HepG2 (cell line): Measurements from ENCODE around the gene APOC1. TPM values are rescaled to one million over a fixed set of nuclear protein-coding genes. Genes with fewer than 3 reads are reported as not detected.

Experiments
- ARHGAP35 ChIP-seq: sonication (generic); formaldehyde crosslinking; IDR thresholded peaks from 2 replicates; pipeline ENCODE4 v1.9.0; 2022; ENCODE audit warnings: mild to moderate bottlenecking, inconsistent platforms, moderate library complexity, missing genetic modification reagents, borderline replicate concordance
- KDM4B ChIP-seq: sonication (generic); formaldehyde crosslinking; IDR thresholded peaks from 2 replicates; pipeline ENCODE4 v1.4.0; 2020; ENCODE audit warnings: missing genetic modification reagents
- NAIF1 ChIP-seq: sonication (generic); formaldehyde crosslinking; IDR thresholded peaks from 2 replicates; pipeline ENCODE4 v1.5.0; 2020; ENCODE audit warnings: mild to moderate bottlenecking, missing genetic modification reagents, borderline replicate concordance
- RAD21 ChIP-seq: fragments of 450-650 bp; formaldehyde crosslinking; IDR thresholded peaks from 2 replicates; pipeline ENCODE4 v1.5.0; 2020; ENCODE audit warnings: mild to moderate bottlenecking
- ZMYM3 ChIP-seq: sonication (generic); formaldehyde crosslinking; IDR thresholded peaks from 2 replicates; pipeline ENCODE4 v1.5.1; 2020; ENCODE audit warnings: mild to moderate bottlenecking, missing genetic modification reagents
- ZNF430 ChIP-seq: sonication (generic); formaldehyde crosslinking; IDR thresholded peaks from 2 replicates; pipeline ENCODE4 v1.9.0; 2021; ENCODE audit warnings: mild to moderate bottlenecking, missing genetic modification reagents
- ZNF577 ChIP-seq: sonication (generic); formaldehyde crosslinking; IDR thresholded peaks from 2 replicates; pipeline ENCODE4 v1.4.0; 2020; ENCODE audit warnings: mild to moderate bottlenecking, low read depth, missing genetic modification reagents, borderline replicate concordance
- polyA plus RNA-seq, 8 experiments: library from polyadenylated mRNA; depleted of rRNA in 3 of 8; stranded (reverse) in 7 of 8; unstranded in 1 of 8; fragments of >200 nt; fragmentation: Illumina TruSeq in 4 of 8; extraction: Trizol in 4 of 8; gene quantifications; 2 replicates each; pipeline versions ENCODE4 v1.2.1 to v1.2.3, GENCODE V29; 2011 to 2016; ENCODE audit warnings: low read depth in 4 of 8, missing spikeins in 1 of 8, mixed read lengths in 1 of 8; ENCODE audit not compliant: insufficient read depth in 1 of 8
- total RNA-seq, 5 experiments: library from RNA; depleted of rRNA; stranded (reverse); fragments of >200 nt; fragmentation: Illumina TruSeq; extraction: Trizol; gene quantifications; 2 replicates each; pipeline ENCODE4 v1.2.3, GENCODE V29; 2016; ENCODE audit warnings: low read depth in 1 of 5
- TF ChIP-seq, protein P1 (sequence below): sonication (generic); formaldehyde crosslinking; IDR thresholded peaks from 2 replicates; pipeline ENCODE4 v1.4.0; 2020; ENCODE audit warnings: missing genetic modification reagents, borderline replicate concordance
- TF ChIP-seq, protein P2 (sequence below): sonication (generic); formaldehyde crosslinking; IDR thresholded peaks from 2 replicates; pipeline ENCODE4 v1.8.1; 2023; ENCODE audit warnings: missing genetic modification reagents, mild to moderate bottlenecking, borderline replicate concordance
- TF ChIP-seq, protein P3 (sequence below): IDR thresholded peaks from 2 replicates; pipeline ENCODE4 v1.6.1; 2016; ENCODE audit warnings: mild to moderate bottlenecking
- TF ChIP-seq, protein P4 (sequence below): sonication (generic); formaldehyde crosslinking; IDR thresholded peaks from 2 replicates; pipeline ENCODE4 v1.4.0; 2020; ENCODE audit warnings: low read depth, missing genetic modification reagents
- TF ChIP-seq, protein P5 (sequence below): sonication (generic); formaldehyde crosslinking; IDR thresholded peaks from 2 replicates; pipeline ENCODE4 v1.4.0; 2020; ENCODE audit warnings: missing genetic modification reagents
- TF ChIP-seq, protein P6 (sequence below): sonication (generic); formaldehyde crosslinking; IDR thresholded peaks from 2 replicates; pipeline ENCODE4 v1.8.0; 2022; ENCODE audit warnings: low read depth, missing genetic modification reagents
- TF ChIP-seq, protein P7 (sequence below): sonication (generic); formaldehyde crosslinking; IDR thresholded peaks from 2 replicates; pipeline ENCODE4 v1.5.1; 2020; ENCODE audit warnings: missing genetic modification reagents, mild to moderate bottlenecking, borderline replicate concordance

Gene APOC1
- total and polyA plus RNA-seq, 2 of the 13 experiments (the other 11 are each of a cell fraction or from before 2014, with no cell fraction given), result 600 to 1,235 TPM

DNA sequence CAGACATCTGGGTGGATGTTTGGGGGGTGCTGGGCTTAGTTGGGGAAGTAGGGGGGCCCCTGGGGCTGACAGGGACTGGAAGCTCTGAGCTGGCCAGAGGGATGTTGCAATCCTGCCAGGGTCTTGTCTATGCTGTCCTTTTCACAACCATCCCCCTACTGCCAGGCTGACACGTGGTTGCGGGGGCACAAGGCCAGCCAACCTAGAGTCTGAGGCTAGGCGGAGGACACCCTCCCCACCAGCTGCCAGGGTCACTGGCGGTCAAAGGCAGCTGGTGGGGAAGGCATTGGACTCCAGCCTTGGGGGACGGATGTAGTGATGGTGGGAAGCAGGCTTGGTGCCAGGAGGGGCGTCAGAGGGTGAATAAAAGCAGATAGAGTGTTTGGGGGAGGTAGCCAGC is 1.6 kb upstream of the APOC1 start (continued):
- TF ChIP-seq, protein P1, sequence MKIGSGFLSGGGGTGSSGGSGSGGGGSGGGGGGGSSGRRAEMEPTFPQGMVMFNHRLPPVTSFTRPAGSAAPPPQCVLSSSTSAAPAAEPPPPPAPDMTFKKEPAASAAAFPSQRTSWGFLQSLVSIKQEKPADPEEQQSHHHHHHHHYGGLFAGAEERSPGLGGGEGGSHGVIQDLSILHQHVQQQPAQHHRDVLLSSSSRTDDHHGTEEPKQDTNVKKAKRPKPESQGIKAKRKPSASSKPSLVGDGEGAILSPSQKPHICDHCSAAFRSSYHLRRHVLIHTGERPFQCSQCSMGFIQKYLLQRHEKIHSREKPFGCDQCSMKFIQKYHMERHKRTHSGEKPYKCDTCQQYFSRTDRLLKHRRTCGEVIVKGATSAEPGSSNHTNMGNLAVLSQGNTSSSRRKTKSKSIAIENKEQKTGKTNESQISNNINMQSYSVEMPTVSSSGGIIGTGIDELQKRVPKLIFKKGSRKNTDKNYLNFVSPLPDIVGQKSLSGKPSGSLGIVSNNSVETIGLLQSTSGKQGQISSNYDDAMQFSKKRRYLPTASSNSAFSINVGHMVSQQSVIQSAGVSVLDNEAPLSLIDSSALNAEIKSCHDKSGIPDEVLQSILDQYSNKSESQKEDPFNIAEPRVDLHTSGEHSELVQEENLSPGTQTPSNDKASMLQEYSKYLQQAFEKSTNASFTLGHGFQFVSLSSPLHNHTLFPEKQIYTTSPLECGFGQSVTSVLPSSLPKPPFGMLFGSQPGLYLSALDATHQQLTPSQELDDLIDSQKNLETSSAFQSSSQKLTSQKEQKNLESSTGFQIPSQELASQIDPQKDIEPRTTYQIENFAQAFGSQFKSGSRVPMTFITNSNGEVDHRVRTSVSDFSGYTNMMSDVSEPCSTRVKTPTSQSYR (CRISPR knock-in tag), result peak; percentile 98
- TF ChIP-seq KDM4B (CRISPR knock-in tag) (peak; percentile 74; the same call in 1 of the 2 replicates), ZMYM3 (CRISPR knock-in tag) (peak; percentile 75; the same call in 1 of the 2 replicates), ARHGAP35 (CRISPR knock-in tag) (no peak), ZNF577 (CRISPR knock-in tag) (no peak), ZNF430 (peak; percentile 45; the same call in 1 of the 2 replicates), NAIF1 (no peak), RAD21 (CRISPR knock-in tag) (peak; percentile 40)
- TF ChIP-seq, protein P2, sequence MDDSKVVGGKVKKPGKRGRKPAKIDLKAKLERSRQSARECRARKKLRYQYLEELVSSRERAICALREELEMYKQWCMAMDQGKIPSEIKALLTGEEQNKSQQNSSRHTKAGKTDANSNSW (CRISPR knock-in tag), result no peak
- TF ChIP-seq, protein P3, sequence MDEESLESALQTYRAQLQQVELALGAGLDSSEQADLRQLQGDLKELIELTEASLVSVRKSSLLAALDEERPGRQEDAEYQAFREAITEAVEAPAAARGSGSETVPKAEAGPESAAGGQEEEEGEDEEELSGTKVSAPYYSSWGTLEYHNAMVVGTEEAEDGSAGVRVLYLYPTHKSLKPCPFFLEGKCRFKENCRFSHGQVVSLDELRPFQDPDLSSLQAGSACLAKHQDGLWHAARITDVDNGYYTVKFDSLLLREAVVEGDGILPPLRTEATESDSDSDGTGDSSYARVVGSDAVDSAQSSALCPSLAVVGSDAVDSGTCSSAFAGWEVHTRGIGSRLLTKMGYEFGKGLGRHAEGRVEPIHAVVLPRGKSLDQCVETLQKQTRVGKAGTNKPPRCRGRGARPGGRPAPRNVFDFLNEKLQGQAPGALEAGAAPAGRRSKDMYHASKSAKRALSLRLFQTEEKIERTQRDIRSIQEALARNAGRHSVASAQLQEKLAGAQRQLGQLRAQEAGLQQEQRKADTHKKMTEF, result peak; percentile 89
- TF ChIP-seq, protein P4, sequence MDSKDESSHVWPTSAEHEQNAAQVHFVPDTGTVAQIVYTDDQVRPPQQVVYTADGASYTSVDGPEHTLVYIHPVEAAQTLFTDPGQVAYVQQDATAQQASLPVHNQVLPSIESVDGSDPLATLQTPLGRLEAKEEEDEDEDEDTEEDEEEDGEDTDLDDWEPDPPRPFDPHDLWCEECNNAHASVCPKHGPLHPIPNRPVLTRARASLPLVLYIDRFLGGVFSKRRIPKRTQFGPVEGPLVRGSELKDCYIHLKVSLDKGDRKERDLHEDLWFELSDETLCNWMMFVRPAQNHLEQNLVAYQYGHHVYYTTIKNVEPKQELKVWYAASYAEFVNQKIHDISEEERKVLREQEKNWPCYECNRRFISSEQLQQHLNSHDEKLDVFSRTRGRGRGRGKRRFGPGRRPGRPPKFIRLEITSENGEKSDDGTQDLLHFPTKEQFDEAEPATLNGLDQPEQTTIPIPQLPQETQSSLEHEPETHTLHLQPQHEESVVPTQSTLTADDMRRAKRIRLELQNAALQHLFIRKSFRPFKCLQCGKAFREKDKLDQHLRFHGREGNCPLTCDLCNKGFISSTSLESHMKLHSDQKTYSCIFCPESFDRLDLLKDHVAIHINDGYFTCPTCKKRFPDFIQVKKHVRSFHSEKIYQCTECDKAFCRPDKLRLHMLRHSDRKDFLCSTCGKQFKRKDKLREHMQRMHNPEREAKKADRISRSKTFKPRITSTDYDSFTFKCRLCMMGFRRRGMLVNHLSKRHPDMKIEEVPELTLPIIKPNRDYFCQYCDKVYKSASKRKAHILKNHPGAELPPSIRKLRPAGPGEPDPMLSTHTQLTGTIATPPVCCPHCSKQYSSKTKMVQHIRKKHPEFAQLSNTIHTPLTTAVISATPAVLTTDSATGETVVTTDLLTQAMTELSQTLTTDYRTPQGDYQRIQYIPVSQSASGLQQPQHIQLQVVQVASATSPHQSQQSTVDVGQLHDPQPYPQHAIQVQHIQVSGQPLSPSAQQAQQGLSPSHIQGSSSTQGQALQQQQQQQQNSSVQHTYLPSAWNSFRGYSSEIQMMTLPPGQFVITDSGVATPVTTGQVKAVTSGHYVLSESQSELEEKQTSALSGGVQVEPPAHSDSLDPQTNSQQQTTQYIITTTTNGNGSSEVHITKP, result peak; percentile 55; the same call in 1 of the 2 replicates
- TF ChIP-seq, protein P5, sequence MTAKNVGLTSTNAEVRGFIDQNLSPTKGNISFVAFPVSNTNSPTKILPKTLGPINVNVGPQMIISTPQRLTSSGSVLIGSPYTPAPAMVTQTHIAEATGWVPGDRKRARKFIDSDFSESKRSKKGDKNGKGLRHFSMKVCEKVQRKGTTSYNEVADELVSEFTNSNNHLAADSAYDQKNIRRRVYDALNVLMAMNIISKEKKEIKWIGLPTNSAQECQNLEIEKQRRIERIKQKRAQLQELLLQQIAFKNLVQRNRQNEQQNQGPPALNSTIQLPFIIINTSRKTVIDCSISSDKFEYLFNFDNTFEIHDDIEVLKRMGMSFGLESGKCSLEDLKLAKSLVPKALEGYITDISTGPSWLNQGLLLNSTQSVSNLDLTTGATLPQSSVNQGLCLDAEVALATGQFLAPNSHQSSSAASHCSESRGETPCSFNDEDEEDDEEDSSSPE (CRISPR knock-in tag), result 0 out of 2 replicates have a peak, but pooled peaks have one; percentile 39
- TF ChIP-seq, protein P6, sequence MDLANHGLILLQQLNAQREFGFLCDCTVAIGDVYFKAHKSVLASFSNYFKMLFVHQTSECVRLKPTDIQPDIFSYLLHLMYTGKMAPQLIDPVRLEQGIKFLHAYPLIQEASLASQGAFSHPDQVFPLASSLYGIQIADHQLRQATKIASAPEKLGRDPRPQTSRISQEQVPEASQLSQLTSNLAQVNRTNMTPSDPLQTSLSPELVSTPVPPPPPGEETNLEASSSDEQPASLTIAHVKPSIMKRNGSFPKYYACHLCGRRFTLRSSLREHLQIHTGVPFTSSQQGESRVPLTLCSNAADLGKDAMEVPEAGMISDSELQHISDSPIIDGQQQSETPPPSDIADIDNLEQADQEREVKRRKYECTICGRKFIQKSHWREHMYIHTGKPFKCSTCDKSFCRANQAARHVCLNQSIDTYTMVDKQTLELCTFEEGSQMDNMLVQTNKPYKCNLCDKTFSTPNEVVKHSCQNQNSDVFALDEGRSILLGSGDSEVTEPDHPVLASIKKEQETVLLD (CRISPR knock-in tag), result 0 out of 2 replicates have a peak, but pooled peaks have one; percentile 29
- TF ChIP-seq, protein P7, sequence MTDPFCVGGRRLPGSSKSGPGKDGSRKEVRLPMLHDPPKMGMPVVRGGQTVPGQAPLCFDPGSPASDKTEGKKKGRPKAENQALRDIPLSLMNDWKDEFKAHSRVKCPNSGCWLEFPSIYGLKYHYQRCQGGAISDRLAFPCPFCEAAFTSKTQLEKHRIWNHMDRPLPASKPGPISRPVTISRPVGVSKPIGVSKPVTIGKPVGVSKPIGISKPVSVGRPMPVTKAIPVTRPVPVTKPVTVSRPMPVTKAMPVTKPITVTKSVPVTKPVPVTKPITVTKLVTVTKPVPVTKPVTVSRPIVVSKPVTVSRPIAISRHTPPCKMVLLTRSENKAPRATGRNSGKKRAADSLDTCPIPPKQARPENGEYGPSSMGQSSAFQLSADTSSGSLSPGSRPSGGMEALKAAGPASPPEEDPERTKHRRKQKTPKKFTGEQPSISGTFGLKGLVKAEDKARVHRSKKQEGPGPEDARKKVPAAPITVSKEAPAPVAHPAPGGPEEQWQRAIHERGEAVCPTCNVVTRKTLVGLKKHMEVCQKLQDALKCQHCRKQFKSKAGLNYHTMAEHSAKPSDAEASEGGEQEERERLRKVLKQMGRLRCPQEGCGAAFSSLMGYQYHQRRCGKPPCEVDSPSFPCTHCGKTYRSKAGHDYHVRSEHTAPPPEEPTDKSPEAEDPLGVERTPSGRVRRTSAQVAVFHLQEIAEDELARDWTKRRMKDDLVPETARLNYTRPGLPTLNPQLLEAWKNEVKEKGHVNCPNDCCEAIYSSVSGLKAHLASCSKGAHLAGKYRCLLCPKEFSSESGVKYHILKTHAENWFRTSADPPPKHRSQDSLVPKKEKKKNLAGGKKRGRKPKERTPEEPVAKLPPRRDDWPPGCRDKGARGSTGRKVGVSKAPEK, result no peak
